ENCODE data around the gene DDX47. TPM values are rescaled to one million over a fixed set of nuclear protein-coding genes. Genes with fewer than 3 reads are reported as not detected.
A peak's percentile ranks its signal among the peaks of the same experiment; 100 is the strongest.

Gene DDX47
- polyA plus RNA-seq, 1 experiment = 47.9 TPM

GRCh38 chr12:12786351-12786705 is 26.8 kb upstream of the DDX47 start:
- Histone ChIP-seq H3K36me3 (ENCODE audit: control insufficient read depth, insufficient read depth, low read length) (no peaks in the 10 kb centered on the region), H3K4me3 (ENCODE audit: low read depth, low read length) (peak overlapping the region; percentile 54), H3K27me3 (ENCODE audit: control insufficient read depth, insufficient read depth, low read length) (no peaks in the 10 kb centered on the region)
- POLR2A ChIA-PET = no interaction called here
- CTCF ChIA-PET = interaction anchor here (1.2 to 4.6 kb wide), 4 partner anchors 51 to 196 kb away, joined by 3 to 61 read pairs (median 11); no protein-coding TSS in a partner anchor
- TF ChIP-seq CTCF (IDR thresholded peaks at IDR 0.05; ENCODE audit: insufficient read depth, low read depth, low read length) = no peak
- no peak for DNase-seq (ENCODE audit: low read depth)

DNA sequence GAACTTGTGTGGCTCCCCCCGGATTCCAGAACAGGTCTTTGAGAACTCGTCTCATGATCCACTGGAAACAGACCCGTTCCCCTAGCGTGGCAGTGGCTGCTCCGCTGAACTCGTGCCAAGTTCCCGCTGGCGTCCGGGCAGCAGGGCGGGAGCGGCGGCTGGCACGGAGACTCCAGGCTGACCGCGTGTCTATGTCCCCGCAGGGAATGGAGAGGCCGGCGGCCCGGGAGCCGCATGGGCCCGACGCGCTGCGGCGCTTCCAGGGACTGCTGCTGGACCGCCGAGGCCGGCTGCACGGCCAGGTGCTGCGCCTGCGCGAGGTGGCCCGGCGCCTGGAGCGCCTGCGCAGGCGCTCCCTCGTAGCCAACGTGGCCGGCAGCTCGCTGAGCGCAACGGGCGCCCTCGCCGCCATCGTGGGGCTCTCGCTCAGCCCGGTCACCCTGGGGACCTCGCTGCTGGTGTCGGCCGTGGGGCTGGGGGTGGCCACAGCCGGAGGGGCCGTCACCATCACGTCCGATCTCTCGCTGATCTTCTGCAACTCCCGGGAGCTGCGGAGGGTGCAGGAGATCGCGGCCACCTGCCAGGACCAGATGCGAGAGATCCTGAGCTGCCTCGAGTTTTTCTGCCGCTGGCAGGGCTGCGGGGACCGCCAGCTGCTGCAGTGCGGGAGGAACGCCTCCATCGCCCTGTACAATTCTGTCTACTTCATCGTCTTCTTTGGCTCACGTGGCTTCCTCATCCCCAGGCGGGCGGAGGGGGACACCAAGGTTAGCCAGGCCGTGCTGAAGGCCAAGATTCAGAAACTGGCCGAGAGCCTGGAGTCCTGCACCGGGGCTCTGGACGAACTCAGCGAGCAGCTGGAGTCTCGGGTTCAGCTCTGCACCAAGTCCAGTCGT is 26.2 kb upstream of the DDX47 start:
- Histone ChIP-seq H3K4me3 (ENCODE audit: low read depth, low read length) (peak overlapping the region; percentile 54), H3K36me3 (ENCODE audit: control insufficient read depth, insufficient read depth, low read length) (no peaks in the 10 kb centered on the region), H3K27me3 (ENCODE audit: control insufficient read depth, insufficient read depth, low read length) (no peaks in the 10 kb centered on the region)
- no peak for DNase-seq (ENCODE audit: low read depth)
- ChIA-PET CTCF (interaction anchor here (1.2 to 4.6 kb wide), 12 partner anchors 11 to 425 kb away, joined by 3 to 61 read pairs (median 6); partner anchors contain the start of gene DDX47), POLR2A (no interaction called here)
- no peak for TF ChIP-seq CTCF (IDR thresholded peaks at IDR 0.05; ENCODE audit: insufficient read depth, low read depth, low read length)

- Histone ChIP-seq H3K36me3 (ENCODE audit: control insufficient read depth, insufficient read depth, low read length) (no peaks in the 10 kb centered on the region), H3K27me3 (ENCODE audit: control insufficient read depth, insufficient read depth, low read length) (no peaks in the 10 kb centered on the region), H3K4me3 (ENCODE audit: low read depth, low read length) (no peak overlapping the region)
- no peak for DNase-seq (ENCODE audit: low read depth)
- TF ChIP-seq CTCF (IDR thresholded peaks at IDR 0.05; ENCODE audit: insufficient read depth, low read depth, low read length) = no peak
- ChIA-PET POLR2A (no interaction called here), CTCF (interaction anchor here (0.7 to 4.6 kb wide), 21 partner anchors 9 to 423 kb away, joined by 3 to 61 read pairs (median 4); partner anchors contain the start of genes DDX47 and GPRC5A)
Measured at GRCh38 chr12:12788131-12788530, 25.0 kb upstream of the DDX47 start.

GRCh38 chr12:12788675-12789368 is 24.3 kb upstream of the DDX47 start:
- no peaks in the 10 kb centered on the region for H3K27me3 ChIP-seq (ENCODE audit: control insufficient read depth, insufficient read depth, low read length)
- H3K36me3 ChIP-seq (ENCODE audit: control insufficient read depth, insufficient read depth, low read length) = no peaks in the 10 kb centered on the region
- CTCF ChIA-PET = interaction anchor here (0.7 to 4.6 kb wide), 30 partner anchors 9 to 422 kb away, joined by 3 to 61 read pairs (median 4); partner anchors contain the start of genes DDX47 and GPRC5A
- peak; percentile 71 for TF ChIP-seq CTCF (IDR thresholded peaks at IDR 0.05; ENCODE audit: insufficient read depth, low read depth, low read length)
- no peak overlapping the region for H3K4me3 ChIP-seq (ENCODE audit: low read depth, low read length)
- POLR2A ChIA-PET = interaction anchor here (0.7 kb wide), 1 partner anchor 1768 kb away, joined by 4 read pairs; no protein-coding TSS in a partner anchor
- no peak for DNase-seq (ENCODE audit: low read depth)

- Histone ChIP-seq H3K27me3 (ENCODE audit: control insufficient read depth, insufficient read depth, low read length) (no peaks in the 10 kb centered on the region), H3K4me3 (ENCODE audit: low read depth, low read length) (no peak overlapping the region), H3K36me3 (ENCODE audit: control insufficient read depth, insufficient read depth, low read length) (no peaks in the 10 kb centered on the region)
- POLR2A ChIA-PET = no interaction called here
- no peak for DNase-seq (ENCODE audit: low read depth)
- CTCF ChIA-PET = interaction anchor here (4.6 kb wide), 1 partner anchor 192 kb away, joined by 61 read pairs; no protein-coding TSS in a partner anchor
- no peak for TF ChIP-seq CTCF (IDR thresholded peaks at IDR 0.05; ENCODE audit: insufficient read depth, low read depth, low read length)
Measured at GRCh38 chr12:12790956-12791355, 22.2 kb upstream of the DDX47 start.
